GM20000 (cell line): Measurements from ENCODE around the gene THEMIS2.
"Not testable (repeated sequence)": the region's sequence is repeated elsewhere in the genome, so short reads cannot be mapped to it uniquely, and the experiment has no call there.

ENCODE experiments used
- DNase-seq: peaks from one replicate; pipeline ENCODE4 v3.0.0; 2012; ENCODE audit warnings: low spot score
- CTCF ChIP-seq: IDR thresholded peaks from 2 replicates; pipeline ENCODE4 v1.5.1; 2012; ENCODE audit warnings: mild to moderate bottlenecking, control low read depth; ENCODE audit errors: extremely low read depth, missing control alignments

THEMIS2 gene

GRCh38 chr1:27872059-27872801 is at the start of gene THEMIS2:
Gene THEMIS2, plus strand, starts transcription at chr1:27872544. Its CDS starts 28 bp downstream, at chr1:27872572.
- peak; percentile 93 for DNase-seq
- no peak for TF ChIP-seq CTCF

GRCh38 chr1:27823784-27824183 is 48.6 kb upstream of the THEMIS2 start:
- TF ChIP-seq CTCF: no peak
- no peak for DNase-seq

GRCh38 chr1:27824411-27824810 is 47.9 kb upstream of the THEMIS2 start:
- no peak for DNase-seq
- no peak for TF ChIP-seq CTCF

- not testable (repeated sequence) for DNase-seq
These were observed 42.9 kb upstream of the THEMIS2 start for GRCh38 chr1:27829339-27829960.

GRCh38 chr1:27830621-27831440 is 41.5 kb upstream of the THEMIS2 start, which contains the start of gene PPP1R8:
Gene PPP1R8, plus strand, starts transcription at chr1:27830782. Its CDS starts 54 bp downstream, at chr1:27830836.
- peak; percentile 91 for DNase-seq
- TF ChIP-seq CTCF: no peak

GRCh38 chr1:27831568-27832410 is 40.6 kb upstream of the THEMIS2 start:
- TF ChIP-seq CTCF: no peak
- no peak for DNase-seq

- TF ChIP-seq CTCF: no peak
- DNase-seq: no peak
These were observed 39.6 kb upstream of the THEMIS2 start for GRCh38 chr1:27832762-27833161.
